M059J (cell line): Measurements from ENCODE around the gene CDYL2. TPM values are rescaled to one million over a fixed set of nuclear protein-coding genes. Genes with fewer than 3 reads are reported as not detected.
A peak's percentile ranks its signal among the peaks of the same experiment; 100 is the strongest.

ENCODE experiments used
- DNase-seq: peaks from one replicate; pipeline ENCODE4 v3.0.0-alpha.2; 2012; ENCODE audit warnings: low read depth
- total RNA-seq: library from RNA; depleted of rRNA; stranded (reverse); fragments of >200 nt; shearing (Covaris generic); gene quantifications from 2 replicates; pipeline ENCODE4 v1.2.3, GENCODE V29; 2014

Gene CDYL2
- total RNA-seq, 1 experiment from 2014 or later: 10.1 TPM

DNA sequence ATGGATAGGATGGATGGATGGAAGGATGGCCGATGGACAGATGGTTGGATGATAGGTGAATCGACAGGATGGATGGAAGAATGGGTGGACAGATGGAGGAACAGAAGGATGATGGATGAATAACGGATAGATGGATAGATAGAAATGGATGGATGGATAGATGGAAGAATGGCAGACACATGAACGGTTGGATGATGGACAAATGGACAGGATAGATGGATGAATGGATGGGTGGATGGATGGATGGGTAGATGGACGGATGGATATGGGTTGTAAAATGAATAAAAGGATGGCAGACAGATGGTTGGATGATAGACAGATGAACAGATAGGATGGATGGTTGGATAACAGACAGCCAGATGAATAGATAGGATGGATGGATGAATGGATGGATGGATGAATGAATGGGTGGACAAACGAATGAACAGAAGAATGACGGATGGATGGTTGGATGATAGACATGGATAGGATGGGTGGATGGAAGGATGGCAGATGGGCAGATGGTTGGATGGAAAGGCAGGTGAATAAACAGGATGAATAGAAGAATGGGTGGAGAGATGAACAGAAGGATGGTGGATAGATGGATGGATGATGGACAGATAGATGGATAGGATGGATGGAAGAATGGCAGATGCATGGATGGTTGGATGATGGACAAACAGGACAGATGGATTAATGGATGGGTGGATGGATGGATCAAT is 207.7 kb downstream of the CDYL2 start:
- no peak for DNase-seq

- DNase-seq: peak; percentile 75
These were observed 209.6 kb downstream of the CDYL2 start for GRCh38 chr16:80594756-80595155.

DNA sequence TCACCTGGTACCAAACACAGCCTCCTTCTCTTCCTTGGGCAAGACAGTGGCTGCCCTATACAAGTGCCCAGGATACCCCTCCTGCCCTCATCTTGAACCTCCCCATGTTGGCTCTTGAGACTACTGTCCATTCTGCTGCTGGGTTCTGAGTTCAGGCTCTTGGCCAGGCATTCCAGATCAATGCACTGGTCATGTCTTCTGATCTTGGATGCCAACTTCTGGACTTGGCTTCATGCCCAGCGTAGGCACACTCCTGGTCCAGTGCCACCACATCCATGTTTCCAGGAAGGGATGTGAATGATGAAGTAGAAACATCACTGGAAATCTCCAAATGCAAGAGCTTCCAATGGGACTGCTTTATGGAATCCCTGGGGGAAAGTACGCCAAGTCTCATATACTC is 212.1 kb downstream of the CDYL2 start:
- no peak for DNase-seq

GRCh38 chr16:80591071-80591915 is 213.1 kb downstream of the CDYL2 start:
- DNase-seq: peak; percentile 70

DNA sequence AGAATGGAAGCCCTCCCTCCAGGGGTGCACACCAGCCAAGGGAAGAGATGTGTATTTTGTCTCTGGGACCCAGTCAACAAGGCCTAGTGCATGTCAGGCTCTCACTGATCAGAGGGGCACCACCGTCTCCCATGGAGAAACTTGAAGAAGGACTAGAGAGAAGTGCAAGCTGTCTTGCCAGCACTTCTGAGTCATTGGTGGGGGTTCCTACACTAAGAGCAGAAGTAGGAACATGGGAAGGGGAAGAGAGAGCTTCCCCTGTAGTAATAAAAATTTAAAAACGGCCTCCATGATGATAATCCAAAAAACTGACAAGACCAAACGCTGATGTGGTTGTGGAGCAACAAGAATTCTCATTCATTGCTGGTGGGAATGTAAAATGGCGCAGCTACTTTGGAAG is 217.3 kb downstream of the CDYL2 start:
- no peak for DNase-seq

DNA sequence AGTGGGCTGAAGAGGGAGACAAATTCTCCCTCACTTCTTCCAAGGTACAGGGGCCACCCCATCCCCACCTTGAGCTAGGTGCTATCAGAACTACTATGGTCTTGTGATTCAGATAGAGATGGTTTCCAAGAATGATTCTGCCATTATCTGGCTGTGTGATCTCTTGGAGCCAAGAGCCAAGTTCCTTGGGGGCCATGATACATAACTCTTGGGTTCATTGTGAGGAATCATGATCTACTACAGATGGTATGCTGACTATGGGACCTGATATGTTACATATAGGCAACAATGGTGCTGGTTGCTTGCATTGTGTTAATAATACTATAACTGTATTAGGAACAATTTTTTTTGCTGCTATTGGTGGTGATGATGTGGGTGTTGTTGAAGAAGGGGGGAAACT is 217.9 kb downstream of the CDYL2 start:
- DNase-seq: peak; percentile 65

- no peak for DNase-seq
These were observed 218.6 kb downstream of the CDYL2 start for GRCh38 chr16:80585764-80586163.

DNA sequence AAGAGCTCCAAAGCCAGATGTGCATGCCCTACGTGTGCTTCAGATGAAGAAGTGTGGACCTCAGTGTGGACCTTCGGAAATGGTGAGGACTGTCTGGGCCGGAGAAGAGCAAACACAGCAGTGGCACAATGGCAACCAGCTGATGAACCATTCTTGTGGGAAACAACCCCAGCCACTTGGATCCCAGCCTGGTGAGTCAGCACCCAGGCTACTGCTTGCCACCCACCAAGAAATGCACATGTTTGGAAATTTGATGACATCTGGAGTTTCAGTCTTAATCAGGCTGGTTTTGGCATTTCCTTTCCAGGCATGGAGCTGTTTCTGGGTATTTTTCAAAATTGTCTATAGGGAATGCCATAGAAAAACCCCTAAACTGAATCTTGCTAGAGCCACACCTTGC is 220.9 kb downstream of the CDYL2 start:
- peak; percentile 88 for DNase-seq

DNA sequence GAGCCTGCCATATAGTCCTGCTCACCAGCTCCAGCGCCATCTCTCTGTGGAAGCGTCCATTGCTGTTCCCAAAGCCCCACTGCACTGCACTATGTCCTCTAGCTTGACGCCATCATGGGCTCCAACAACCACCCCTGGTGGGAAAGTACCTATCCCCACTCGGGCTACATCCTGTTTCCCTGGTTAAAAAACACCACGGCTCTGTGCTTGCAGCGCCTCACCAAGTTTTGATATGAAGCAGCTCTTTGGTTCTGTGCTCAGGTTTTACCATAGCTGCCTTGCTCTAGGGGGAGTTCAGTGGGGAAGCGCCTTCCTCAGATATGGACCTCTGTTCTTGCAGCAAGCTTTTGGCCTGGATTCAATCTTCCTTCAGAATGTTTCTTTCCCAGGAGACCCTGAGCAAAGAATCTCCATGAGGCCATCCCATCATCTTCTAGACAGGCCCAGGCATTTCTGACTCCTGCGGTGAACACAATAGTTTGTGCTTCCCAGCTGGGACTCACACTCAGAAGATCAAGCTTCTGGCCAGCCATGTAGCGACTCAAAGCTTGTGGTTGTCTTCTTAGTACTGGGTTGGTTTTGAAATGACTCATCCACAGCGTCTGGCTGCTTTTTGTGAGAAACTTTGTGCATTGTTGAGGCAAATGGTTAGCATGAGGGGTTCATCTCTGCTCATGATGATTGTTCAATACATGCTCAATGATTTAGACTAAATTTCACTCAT is 224.1 kb downstream of the CDYL2 start:
- DNase-seq: peak; percentile 82

GRCh38 chr16:80577485-80578280 is 226.7 kb downstream of the CDYL2 start:
- no peak for DNase-seq

GRCh38 chr16:80576343-80576912 is 228.0 kb downstream of the CDYL2 start:
- no peak for DNase-seq

DNA sequence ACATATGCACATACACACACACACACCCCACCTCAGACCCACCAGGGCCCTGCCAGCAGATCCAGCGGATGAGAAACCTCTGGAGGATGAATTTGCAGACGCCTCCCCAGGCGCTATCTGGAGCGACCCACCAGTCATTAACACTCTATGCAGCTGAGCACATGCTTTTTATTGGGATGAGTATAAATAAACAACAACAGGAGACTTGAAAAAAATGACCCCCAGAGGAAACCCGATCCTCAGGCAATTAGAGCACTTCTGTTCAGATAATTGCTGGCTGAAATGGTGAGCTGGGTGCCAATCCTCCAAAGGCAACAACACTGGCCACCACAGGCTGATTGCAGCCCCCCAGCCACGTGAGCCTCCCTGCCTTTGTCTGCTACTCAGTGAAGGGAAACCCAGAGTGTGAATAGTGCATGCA is 230.7 kb downstream of the CDYL2 start:
- DNase-seq: no peak

GRCh38 chr16:80570106-80570478 is 234.3 kb downstream of the CDYL2 start:
- DNase-seq: peak; percentile 96

DNA sequence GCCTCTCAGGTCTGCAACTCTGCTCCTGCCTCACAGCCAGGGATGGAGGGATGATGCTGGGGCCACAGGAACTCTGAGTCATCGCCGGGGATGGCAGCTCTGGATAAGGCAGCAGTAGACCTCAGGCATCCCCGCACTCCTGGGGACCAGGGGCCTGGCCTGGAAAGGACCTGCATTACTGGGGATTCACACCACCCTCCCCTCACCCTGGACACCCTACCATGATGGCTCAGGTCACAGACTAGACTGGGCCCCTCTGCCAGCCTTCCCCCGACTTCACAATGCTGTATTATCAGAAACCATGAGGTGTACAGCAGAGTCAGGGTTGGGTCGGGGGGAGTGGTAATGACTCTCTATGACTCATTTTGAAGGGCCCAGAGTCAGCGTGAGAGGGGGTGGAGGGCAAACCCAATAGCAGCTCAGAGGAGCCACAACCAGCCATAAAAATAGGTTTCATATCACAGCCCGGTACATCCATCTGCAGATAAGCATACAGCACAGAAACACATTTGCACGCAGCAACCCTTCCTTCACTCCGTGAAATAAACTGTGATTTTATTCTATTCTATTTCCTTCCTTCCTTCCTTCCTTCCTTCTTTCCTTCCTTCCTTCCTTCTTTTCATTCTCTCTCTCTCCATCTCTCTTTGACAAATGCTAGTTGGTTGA is 234.8 kb downstream of the CDYL2 start:
- peak; percentile 91 for DNase-seq

DNA sequence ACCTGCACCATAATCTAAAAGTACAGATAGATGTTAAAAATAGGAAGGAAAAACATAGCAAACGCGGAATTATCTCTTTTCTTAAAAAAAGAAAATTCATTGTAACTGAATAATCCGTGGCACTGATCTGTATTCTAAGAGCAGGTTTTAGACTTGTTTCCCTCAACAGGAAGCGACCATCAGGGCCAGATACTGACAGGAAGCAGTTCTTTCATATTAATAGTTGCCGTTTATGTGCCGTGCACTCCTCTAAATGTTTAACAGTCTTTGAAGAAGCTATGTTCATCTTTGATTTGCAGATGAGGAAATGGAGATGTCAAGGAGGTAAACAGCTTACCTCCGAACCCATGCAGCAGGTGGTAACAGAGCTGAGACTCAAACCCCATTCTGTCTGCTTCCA is 240.0 kb downstream of the CDYL2 start:
- DNase-seq: no peak

DNA sequence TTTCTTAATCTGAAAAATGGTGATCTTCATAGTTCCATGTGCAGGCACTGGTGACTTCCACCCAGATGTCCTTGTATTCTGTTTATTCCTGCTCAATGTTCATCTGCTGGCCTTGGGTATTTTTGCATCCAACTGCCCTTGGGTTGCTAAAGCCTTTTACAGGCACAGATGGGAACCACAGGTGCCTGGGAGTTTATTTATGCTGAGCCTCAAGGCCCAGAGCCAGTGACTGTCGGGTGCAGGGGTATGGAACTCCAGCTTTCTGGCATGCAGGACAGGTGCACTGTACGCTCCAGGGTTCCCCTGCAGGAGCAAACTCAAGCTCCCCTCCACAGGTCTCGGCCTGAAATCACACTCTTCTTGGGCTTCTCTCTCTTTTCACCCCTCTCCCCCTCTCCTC is 241.3 kb downstream of the CDYL2 start:
- no peak for DNase-seq

DNA sequence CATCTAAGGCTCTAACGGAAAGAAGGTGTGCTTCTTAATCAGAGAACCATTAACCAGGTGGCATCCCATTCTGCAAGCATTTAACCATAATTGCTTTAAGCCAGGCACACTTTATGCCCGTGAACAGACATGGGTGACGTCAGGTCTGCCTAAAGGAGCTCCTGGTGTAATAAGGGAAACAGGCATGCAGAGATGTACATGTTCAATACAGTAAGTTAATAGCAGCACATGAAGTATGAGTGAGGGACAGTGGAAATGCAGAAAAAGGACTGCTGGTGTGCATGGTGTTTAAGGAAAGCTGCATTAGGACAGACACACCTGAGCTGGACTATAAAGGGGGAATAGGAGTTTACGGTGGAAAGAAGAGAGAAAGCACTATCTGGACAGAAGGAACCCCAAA is 245.0 kb downstream of the CDYL2 start:
- no peak for DNase-seq

DNA sequence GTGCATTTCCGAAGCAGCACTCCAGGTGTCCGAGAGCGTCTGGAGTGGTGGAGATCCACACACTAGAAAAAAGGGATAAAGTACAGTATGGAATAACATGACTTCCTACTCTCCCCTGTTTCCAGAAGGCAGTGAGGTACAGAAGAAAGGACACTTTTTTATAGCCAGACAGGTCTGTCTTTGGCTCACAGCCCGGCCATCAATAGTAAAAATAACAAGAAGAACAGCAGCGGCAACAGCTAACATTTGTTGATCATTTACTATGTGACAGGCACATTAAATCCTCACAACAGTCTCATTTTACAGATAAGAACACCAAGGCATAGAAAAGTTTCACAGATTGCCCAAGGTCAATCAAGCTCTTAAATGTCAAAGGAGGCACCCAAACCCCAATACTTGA is 247.4 kb downstream of the CDYL2 start:
- DNase-seq: no peak

GRCh38 chr16:80556481-80556880 is 247.9 kb downstream of the CDYL2 start:
- no peak for DNase-seq

DNA sequence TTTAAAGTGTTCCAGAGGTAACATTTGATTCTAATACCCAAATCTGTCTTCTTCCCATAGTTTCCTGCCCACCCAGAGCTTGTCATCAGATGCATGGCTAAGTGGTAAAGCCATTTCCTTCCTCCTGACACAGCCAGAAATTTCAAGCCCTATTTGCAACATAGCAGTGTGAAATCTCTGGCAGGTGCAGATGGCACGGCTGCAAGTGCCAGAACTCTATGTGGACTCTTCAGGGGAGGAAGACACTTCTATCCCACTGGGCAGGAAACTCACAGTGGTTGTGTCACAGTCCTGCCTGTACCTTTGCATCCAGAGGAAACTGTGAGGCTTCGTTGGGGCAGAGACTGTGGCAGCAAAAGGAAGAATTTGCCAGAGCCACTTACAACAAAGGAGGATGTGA is 250.4 kb downstream of the CDYL2 start:
- no peak for DNase-seq

GRCh38 chr16:80552277-80552676 is 252.1 kb downstream of the CDYL2 start:
- DNase-seq: no peak
